Measurements from ENCODE around the gene TMPRSS7. TPM values are rescaled to one million over a fixed set of nuclear protein-coding genes. Genes with fewer than 3 reads are reported as not detected.
A peak's percentile ranks its signal among the peaks of the same experiment; 100 is the strongest.

Gene TMPRSS7
- polyA plus RNA-seq, 1 of the 3 experiments (the other 2 are of a cell fraction): 0.02 TPM

DNA sequence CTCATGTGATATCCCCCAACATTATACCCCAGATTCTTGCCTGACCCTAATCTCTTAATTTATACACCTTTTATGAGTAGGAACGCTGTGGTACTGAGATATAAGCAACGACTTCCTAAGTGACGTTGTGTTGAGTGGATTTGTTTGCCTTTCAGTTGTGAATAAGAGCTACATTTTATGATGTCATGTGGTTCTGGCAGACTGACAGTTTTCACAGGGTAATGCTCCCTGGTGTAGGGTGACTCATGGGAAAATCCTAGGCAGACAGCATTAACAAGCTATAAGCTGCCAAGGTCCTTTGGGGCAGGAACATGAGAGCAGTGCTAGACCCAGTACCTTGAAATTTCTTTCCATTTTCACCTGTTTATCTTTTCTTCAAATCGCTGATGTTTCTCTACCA lies 62.8 kb downstream of the TMPRSS7 start (continued):
- TF ChIP-seq, protein P1, sequence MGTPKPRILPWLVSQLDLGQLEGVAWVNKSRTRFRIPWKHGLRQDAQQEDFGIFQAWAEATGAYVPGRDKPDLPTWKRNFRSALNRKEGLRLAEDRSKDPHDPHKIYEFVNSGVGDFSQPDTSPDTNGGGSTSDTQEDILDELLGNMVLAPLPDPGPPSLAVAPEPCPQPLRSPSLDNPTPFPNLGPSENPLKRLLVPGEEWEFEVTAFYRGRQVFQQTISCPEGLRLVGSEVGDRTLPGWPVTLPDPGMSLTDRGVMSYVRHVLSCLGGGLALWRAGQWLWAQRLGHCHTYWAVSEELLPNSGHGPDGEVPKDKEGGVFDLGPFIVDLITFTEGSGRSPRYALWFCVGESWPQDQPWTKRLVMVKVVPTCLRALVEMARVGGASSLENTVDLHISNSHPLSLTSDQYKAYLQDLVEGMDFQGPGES (IDR thresholded peaks at IDR 0.05; ENCODE audit: low read depth, low read length): no peak
- TF ChIP-seq FOSL2 (IDR thresholded peaks at IDR 0.05; ENCODE audit: borderline replicate concordance, low read depth) (peak; percentile 91), RAD21 (IDR thresholded peaks at IDR 0.05; ENCODE audit: low read length) (no peak), TEAD4 (IDR thresholded peaks at IDR 0.05; ENCODE audit: borderline replicate concordance, insufficient read depth) (0 out of 2 replicates have a peak, but pooled peaks have one; percentile 30), NFIC (IDR thresholded peaks at IDR 0.05; ENCODE audit: borderline replicate concordance) (peak; percentile 91)

DNA sequence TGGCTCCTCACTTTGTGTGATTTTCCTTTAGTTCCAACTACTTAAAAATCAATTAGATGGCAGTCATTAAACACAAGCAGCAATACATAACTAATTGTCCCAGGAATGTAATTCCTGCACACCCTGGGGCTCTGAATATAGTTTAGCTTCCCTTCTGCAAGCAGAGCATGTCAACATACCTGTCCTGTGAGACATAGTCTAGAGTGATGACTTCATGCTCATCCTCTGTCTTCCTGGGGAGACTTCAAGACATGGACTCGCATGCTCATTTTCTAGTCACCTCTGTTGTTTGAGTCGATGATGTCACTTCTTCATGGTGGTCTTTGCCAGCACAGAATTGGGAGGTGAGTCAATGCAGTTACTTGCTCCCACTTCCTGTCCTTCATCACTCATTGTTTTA lies 67.4 kb downstream of the TMPRSS7 start:
- WGBS (ENCODE audit: low lambda C conversion rate): 10% methylated on average over 2 of the region's 2 CpGs
- TF ChIP-seq RAD21 (IDR thresholded peaks at IDR 0.05; ENCODE audit: low read length) (no peak), RFX5 (IDR thresholded peaks at IDR 0.05; ENCODE audit: low read length) (no peak), MEF2A (IDR thresholded peaks at IDR 0.05; ENCODE audit: borderline replicate concordance, low read depth) (no peak), SMC3 (IDR thresholded peaks at IDR 0.05; ENCODE audit: low read depth, low read length) (no peak), SIN3A (IDR thresholded peaks at IDR 0.05; ENCODE audit: borderline replicate concordance, low read depth, low read length) (no peak), TEAD4 (IDR thresholded peaks at IDR 0.05; ENCODE audit: borderline replicate concordance, insufficient read depth) (no peak), TAF1 (IDR thresholded peaks at IDR 0.05; ENCODE audit: borderline replicate concordance, low read depth, low read length) (no peak), JUND (IDR thresholded peaks at IDR 0.05) (peak; percentile 51), GATA2 (CRISPR knock-in tag; IDR thresholded peaks at IDR 0.05) (no peak), FOSL2 (IDR thresholded peaks at IDR 0.05; ENCODE audit: borderline replicate concordance, low read depth) (peak; percentile 52; the same call in 1 of the 2 replicates), NFIC (IDR thresholded peaks at IDR 0.05; ENCODE audit: borderline replicate concordance) (no peak), YY1 (IDR thresholded peaks at IDR 0.05; ENCODE audit: low read depth) (no peak), EP300 (IDR thresholded peaks at IDR 0.05; ENCODE audit: borderline replicate concordance in 1 of 2, low read depth in 1 of 2, low read length in 1 of 2) (no peak), POLR2AphosphoS5 (IDR thresholded peaks at IDR 0.05; ENCODE audit: low read depth, low read length) (no peak), GABPA (IDR thresholded peaks at IDR 0.05; ENCODE audit: low read depth) (no peak), CHD2 (IDR thresholded peaks at IDR 0.05; ENCODE audit: low read length, partially characterized antibody) (no peak)
- TF ChIP-seq, protein P2, sequence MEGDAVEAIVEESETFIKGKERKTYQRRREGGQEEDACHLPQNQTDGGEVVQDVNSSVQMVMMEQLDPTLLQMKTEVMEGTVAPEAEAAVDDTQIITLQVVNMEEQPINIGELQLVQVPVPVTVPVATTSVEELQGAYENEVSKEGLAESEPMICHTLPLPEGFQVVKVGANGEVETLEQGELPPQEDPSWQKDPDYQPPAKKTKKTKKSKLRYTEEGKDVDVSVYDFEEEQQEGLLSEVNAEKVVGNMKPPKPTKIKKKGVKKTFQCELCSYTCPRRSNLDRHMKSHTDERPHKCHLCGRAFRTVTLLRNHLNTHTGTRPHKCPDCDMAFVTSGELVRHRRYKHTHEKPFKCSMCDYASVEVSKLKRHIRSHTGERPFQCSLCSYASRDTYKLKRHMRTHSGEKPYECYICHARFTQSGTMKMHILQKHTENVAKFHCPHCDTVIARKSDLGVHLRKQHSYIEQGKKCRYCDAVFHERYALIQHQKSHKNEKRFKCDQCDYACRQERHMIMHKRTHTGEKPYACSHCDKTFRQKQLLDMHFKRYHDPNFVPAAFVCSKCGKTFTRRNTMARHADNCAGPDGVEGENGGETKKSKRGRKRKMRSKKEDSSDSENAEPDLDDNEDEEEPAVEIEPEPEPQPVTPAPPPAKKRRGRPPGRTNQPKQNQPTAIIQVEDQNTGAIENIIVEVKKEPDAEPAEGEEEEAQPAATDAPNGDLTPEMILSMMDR (IDR thresholded peaks at IDR 0.05): no peak
- TF ChIP-seq, protein P3, sequence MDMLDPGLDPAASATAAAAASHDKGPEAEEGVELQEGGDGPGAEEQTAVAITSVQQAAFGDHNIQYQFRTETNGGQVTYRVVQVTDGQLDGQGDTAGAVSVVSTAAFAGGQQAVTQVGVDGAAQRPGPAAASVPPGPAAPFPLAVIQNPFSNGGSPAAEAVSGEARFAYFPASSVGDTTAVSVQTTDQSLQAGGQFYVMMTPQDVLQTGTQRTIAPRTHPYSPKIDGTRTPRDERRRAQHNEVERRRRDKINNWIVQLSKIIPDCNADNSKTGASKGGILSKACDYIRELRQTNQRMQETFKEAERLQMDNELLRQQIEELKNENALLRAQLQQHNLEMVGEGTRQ (IDR thresholded peaks at IDR 0.05; ENCODE audit: borderline replicate concordance, low read depth, low read length): no peak
- TF ChIP-seq, protein P4, sequence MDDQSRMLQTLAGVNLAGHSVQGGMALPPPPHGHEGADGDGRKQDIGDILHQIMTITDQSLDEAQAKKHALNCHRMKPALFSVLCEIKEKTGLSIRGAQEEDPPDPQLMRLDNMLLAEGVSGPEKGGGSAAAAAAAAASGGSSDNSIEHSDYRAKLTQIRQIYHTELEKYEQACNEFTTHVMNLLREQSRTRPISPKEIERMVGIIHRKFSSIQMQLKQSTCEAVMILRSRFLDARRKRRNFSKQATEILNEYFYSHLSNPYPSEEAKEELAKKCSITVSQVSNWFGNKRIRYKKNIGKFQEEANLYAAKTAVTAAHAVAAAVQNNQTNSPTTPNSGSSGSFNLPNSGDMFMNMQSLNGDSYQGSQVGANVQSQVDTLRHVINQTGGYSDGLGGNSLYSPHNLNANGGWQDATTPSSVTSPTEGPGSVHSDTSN (IDR thresholded peaks at IDR 0.05): peak; percentile 42; the same call in 1 of the 2 replicates
- TF ChIP-seq, protein P5, sequence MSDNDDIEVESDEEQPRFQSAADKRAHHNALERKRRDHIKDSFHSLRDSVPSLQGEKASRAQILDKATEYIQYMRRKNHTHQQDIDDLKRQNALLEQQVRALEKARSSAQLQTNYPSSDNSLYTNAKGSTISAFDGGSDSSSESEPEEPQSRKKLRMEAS (IDR thresholded peaks at IDR 0.05; ENCODE audit: low read depth): no peak
- TF ChIP-seq, protein P1 (IDR thresholded peaks at IDR 0.05; ENCODE audit: low read depth, low read length): no peak
- TF ChIP-seq, protein P6, sequence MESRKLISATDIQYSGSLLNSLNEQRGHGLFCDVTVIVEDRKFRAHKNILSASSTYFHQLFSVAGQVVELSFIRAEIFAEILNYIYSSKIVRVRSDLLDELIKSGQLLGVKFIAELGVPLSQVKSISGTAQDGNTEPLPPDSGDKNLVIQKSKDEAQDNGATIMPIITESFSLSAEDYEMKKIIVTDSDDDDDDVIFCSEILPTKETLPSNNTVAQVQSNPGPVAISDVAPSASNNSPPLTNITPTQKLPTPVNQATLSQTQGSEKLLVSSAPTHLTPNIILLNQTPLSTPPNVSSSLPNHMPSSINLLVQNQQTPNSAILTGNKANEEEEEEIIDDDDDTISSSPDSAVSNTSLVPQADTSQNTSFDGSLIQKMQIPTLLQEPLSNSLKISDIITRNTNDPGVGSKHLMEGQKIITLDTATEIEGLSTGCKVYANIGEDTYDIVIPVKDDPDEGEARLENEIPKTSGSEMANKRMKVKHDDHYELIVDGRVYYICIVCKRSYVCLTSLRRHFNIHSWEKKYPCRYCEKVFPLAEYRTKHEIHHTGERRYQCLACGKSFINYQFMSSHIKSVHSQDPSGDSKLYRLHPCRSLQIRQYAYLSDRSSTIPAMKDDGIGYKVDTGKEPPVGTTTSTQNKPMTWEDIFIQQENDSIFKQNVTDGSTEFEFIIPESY (IDR thresholded peaks at IDR 0.05; ENCODE audit: borderline replicate concordance, low read depth): no peak

More for the DNA sequence above, 67.4 kb downstream of the TMPRSS7 start:
- no peaks in the 10 kb centered on the region for H3K9me2 ChIP-seq
- peaks cover 0 to 28% of the 10 kb centered on the region in 2 experiments for H3K36me3 ChIP-seq (replicated peaks in 1 of 2; ENCODE audit: control insufficient read depth in 1 of 2, insufficient read depth in 2 of 2, low read length in 1 of 2)
- H3K27ac ChIP-seq (ENCODE audit: low read depth in 2 of 2, low read length in 1 of 2): peak overlapping the region in 1 of 2 experiments; percentile 54; a peak in 2 of 4 replicates
- H3K4me3 ChIP-seq (ENCODE audit: low read depth in 2 of 2, low read length in 1 of 2): no peak overlapping the region
- no peaks in the 10 kb centered on the region for H4K20me1 ChIP-seq (ENCODE audit: insufficient read depth)
- H3K4me2 ChIP-seq: peak overlapping the region; percentile 12
- no peaks in the 10 kb centered on the region for H3K27me3 ChIP-seq (ENCODE audit: insufficient read depth)
- no peak for DNase-seq
- H3K9ac ChIP-seq: no peak overlapping the region
- H3K9me3 ChIP-seq: no peaks in the 10 kb centered on the region
- H3F3A ChIP-seq (replicated peaks; ENCODE audit: insufficient read depth): peaks cover 14% of the 10 kb centered on the region
- no peak overlapping the region for H2AFZ ChIP-seq (ENCODE audit: low read depth)
- POLR2A ChIA-PET: no interaction called here
- H3K4me1 ChIP-seq (ENCODE audit: control insufficient read depth in 1 of 2, insufficient read depth in 2 of 2, low read depth in 1 of 2, low read length in 1 of 2): peaks cover 0 to 21% of the 10 kb centered on the region in 2 experiments; a peak in 2 of 4 replicates
- CTCF ChIA-PET: interaction anchor here (2.5 kb wide), 1 partner anchor 10 kb away, joined by 10 read pairs; no protein-coding TSS in a partner anchor
- peaks cover 37% of the 10 kb centered on the region for H3K79me2 ChIP-seq (ENCODE audit: insufficient read depth)

All from SK-N-SH (cell line).